Measurements from ENCODE around the gene CUZD1.

- TF ChIP-seq POLR2AphosphoS5 (IDR thresholded peaks at IDR 0.05; ENCODE audit: borderline replicate concordance, low read depth, low read length) (no peak), EZH2 (IDR thresholded peaks at IDR 0.05) (no peak), FOXP2 (optimal IDR thresholded peaks at IDR 0.05; ENCODE audit: control extremely low read depth, extremely low read length, insufficient read depth) (no peak)
These were observed 46.9 kb downstream of the CUZD1 start for GRCh38 chr10:122798704-122799231.

Data from SK-N-MC (cell line).